ENCODE results near the gene CHTOP.

The CHTOP gene

GRCh38 chr1:153606194-153606593 is 27.7 kb upstream of the CHTOP start:
- FAIRE-seq = no peak
- no peak for DNase-seq (ENCODE audit: insufficient read length)
- TF ChIP-seq POLR2AphosphoS5 (IDR thresholded peaks at IDR 0.05; ENCODE audit: low read depth, low read length) (no peak), POLR2A (IDR thresholded peaks at IDR 0.05; ENCODE audit: low read depth, low read length) (no peak), TAF1 (IDR thresholded peaks at IDR 0.05; ENCODE audit: borderline replicate concordance, low read depth, low read length) (no peak)

- TF ChIP-seq TAF1 (IDR thresholded peaks at IDR 0.05; ENCODE audit: borderline replicate concordance, low read depth, low read length) = no peak
- DNase-seq (ENCODE audit: insufficient read length) (no peak), FAIRE-seq (no peak)
Measured at GRCh38 chr1:153607381-153607780, 26.5 kb upstream of the CHTOP start.

GRCh38 chr1:153608089-153608682 is 25.7 kb upstream of the CHTOP start:
- no peak for DNase-seq (ENCODE audit: insufficient read length)
- TF ChIP-seq POLR2AphosphoS5 (IDR thresholded peaks at IDR 0.05; ENCODE audit: low read depth, low read length) = no peak
- no peak for TF ChIP-seq TAF1 (IDR thresholded peaks at IDR 0.05; ENCODE audit: borderline replicate concordance, low read depth, low read length)
- no peak for TF ChIP-seq POLR2A (IDR thresholded peaks at IDR 0.05; ENCODE audit: low read depth, low read length)
- no peak for FAIRE-seq

GRCh38 chr1:153608742-153609584 is 24.9 kb upstream of the CHTOP start:
- TF ChIP-seq POLR2A (IDR thresholded peaks at IDR 0.05; ENCODE audit: low read depth, low read length) = no peak
- TF ChIP-seq TAF1 (IDR thresholded peaks at IDR 0.05; ENCODE audit: borderline replicate concordance, low read depth, low read length) = no peak
- TF ChIP-seq POLR2AphosphoS5 (IDR thresholded peaks at IDR 0.05; ENCODE audit: low read depth, low read length) = no peak
- no peak for FAIRE-seq
- DNase-seq (ENCODE audit: insufficient read length) = no peak

- DNase-seq (ENCODE audit: insufficient read length) (no peak), FAIRE-seq (no peak)
- no peak for TF ChIP-seq POLR2A (IDR thresholded peaks at IDR 0.05; ENCODE audit: low read depth, low read length)
- no peak for TF ChIP-seq POLR2AphosphoS5 (IDR thresholded peaks at IDR 0.05; ENCODE audit: low read depth, low read length)
- TF ChIP-seq TAF1 (IDR thresholded peaks at IDR 0.05; ENCODE audit: borderline replicate concordance, low read depth, low read length) = no peak
Measured at GRCh38 chr1:153609585-153609907, 24.3 kb upstream of the CHTOP start.

GRCh38 chr1:153610334-153610733 is 23.5 kb upstream of the CHTOP start:
- no peak for TF ChIP-seq POLR2A (IDR thresholded peaks at IDR 0.05; ENCODE audit: low read depth, low read length)
- FAIRE-seq (no peak), DNase-seq (ENCODE audit: insufficient read length) (no peak)

- no peak for DNase-seq (ENCODE audit: insufficient read length)
- TF ChIP-seq POLR2AphosphoS5 (IDR thresholded peaks at IDR 0.05; ENCODE audit: low read depth, low read length) = no peak
- TF ChIP-seq POLR2A (IDR thresholded peaks at IDR 0.05; ENCODE audit: low read depth, low read length) = no peak
- TF ChIP-seq TAF1 (IDR thresholded peaks at IDR 0.05; ENCODE audit: borderline replicate concordance, low read depth, low read length) = no peak
- FAIRE-seq = no peak
Measured at GRCh38 chr1:153610811-153611301, 23.0 kb upstream of the CHTOP start.

- no peak for TF ChIP-seq POLR2AphosphoS5 (IDR thresholded peaks at IDR 0.05; ENCODE audit: low read depth, low read length)
- TF ChIP-seq TAF1 (IDR thresholded peaks at IDR 0.05; ENCODE audit: borderline replicate concordance, low read depth, low read length) = no peak
- no peak for TF ChIP-seq POLR2A (IDR thresholded peaks at IDR 0.05; ENCODE audit: low read depth, low read length)
- DNase-seq (ENCODE audit: insufficient read length) (no peak), FAIRE-seq (no peak)
Measured at GRCh38 chr1:153611356-153611755, 22.5 kb upstream of the CHTOP start.

GRCh38 chr1:153612111-153612754 is 21.6 kb upstream of the CHTOP start:
- no peak for FAIRE-seq
- no peak for TF ChIP-seq TAF1 (IDR thresholded peaks at IDR 0.05; ENCODE audit: borderline replicate concordance, low read depth, low read length)
- no peak for TF ChIP-seq POLR2A (IDR thresholded peaks at IDR 0.05; ENCODE audit: low read depth, low read length)
- no peak for TF ChIP-seq POLR2AphosphoS5 (IDR thresholded peaks at IDR 0.05; ENCODE audit: low read depth, low read length)
- DNase-seq (ENCODE audit: insufficient read length) = no peak

GRCh38 chr1:153612755-153613331 is 21.0 kb upstream of the CHTOP start, which contains the start of gene S100A16:
Gene S100A16, minus strand, starts transcription at chr1:153613137. Its CDS starts 4,986 bp downstream, at chr1:153608151.
- FAIRE-seq = no peak
- TF ChIP-seq POLR2AphosphoS5 (IDR thresholded peaks at IDR 0.05; ENCODE audit: low read depth, low read length) (no peak), TAF1 (IDR thresholded peaks at IDR 0.05; ENCODE audit: borderline replicate concordance, low read depth, low read length) (no peak), POLR2A (IDR thresholded peaks at IDR 0.05; ENCODE audit: low read depth, low read length) (no peak)
- DNase-seq (ENCODE audit: insufficient read length) = no peak

- FAIRE-seq = no peak
- TF ChIP-seq TAF1 (IDR thresholded peaks at IDR 0.05; ENCODE audit: borderline replicate concordance, low read depth, low read length) (no peak), POLR2A (IDR thresholded peaks at IDR 0.05; ENCODE audit: low read depth, low read length) (no peak), POLR2AphosphoS5 (IDR thresholded peaks at IDR 0.05; ENCODE audit: low read depth, low read length) (no peak)
- DNase-seq (ENCODE audit: insufficient read length) = no peak
Measured at GRCh38 chr1:153613406-153613805, 20.5 kb upstream of the CHTOP start.

Measured in GM12892 (cell line).